VCaP (cell line): ENCODE measurements around the gene CTAGE1.
"Not testable (repeated sequence)": the region's sequence is repeated elsewhere in the genome, so short reads cannot be mapped to it uniquely, and the experiment has no call there.

Experiments used
- H3K27ac ChIP-seq: fragments of 450-650 bp; 2 replicates; pipeline ENCODE4 v1.5.1; 2017
- TF ChIP-seq, protein P1 (sequence below): fragments of 450-650 bp; conservative IDR thresholded peaks from 2 replicates; pipeline ENCODE4 v1.5.1; 2017; ENCODE audit warnings: mild to moderate bottlenecking, moderate library complexity

CTAGE1 gene

DNA sequence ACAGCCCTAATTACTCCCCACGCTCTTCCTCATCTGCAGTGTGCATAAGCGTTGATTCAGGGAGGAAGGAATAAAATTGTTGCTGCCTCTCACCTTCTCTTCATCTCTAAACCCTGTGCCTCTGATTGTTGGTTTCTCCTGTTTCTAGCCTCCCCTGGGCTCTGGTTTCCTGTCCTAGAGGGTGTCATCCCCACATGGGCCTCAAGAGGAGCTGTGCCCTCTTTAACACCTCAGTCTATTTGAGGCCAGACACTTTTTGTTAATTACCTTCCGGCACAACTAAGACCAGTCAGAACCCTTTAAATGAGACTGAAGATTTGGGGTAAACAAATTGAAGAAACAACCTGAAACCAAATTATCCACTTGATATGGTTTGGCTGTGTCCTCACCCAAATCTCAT, 9.7 kb downstream of the CTAGE1 start:
- TF ChIP-seq, protein P1, sequence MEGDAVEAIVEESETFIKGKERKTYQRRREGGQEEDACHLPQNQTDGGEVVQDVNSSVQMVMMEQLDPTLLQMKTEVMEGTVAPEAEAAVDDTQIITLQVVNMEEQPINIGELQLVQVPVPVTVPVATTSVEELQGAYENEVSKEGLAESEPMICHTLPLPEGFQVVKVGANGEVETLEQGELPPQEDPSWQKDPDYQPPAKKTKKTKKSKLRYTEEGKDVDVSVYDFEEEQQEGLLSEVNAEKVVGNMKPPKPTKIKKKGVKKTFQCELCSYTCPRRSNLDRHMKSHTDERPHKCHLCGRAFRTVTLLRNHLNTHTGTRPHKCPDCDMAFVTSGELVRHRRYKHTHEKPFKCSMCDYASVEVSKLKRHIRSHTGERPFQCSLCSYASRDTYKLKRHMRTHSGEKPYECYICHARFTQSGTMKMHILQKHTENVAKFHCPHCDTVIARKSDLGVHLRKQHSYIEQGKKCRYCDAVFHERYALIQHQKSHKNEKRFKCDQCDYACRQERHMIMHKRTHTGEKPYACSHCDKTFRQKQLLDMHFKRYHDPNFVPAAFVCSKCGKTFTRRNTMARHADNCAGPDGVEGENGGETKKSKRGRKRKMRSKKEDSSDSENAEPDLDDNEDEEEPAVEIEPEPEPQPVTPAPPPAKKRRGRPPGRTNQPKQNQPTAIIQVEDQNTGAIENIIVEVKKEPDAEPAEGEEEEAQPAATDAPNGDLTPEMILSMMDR = no peak
- H3K27ac ChIP-seq = no peak overlapping the region

DNA sequence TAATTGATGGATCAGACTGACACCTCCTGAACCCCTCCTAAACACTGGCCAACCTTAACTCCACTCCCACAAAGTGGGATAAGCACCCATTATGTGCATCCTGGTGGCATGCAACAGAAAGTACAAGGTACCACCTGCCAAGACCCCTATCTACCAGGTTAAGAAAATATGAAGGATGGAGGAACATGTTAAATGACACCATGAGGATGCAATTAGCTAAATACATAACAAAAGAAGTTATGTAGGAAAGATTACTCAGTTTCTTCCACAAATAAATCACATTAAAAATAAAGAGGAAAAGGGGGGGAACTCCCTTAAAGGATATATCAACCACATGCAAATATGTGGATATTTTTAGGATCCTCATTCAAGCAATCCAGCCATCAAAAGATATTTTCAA, 12.6 kb downstream of the CTAGE1 start:
- no peak overlapping the region for H3K27ac ChIP-seq
- TF ChIP-seq, protein P1 = no peak

DNA sequence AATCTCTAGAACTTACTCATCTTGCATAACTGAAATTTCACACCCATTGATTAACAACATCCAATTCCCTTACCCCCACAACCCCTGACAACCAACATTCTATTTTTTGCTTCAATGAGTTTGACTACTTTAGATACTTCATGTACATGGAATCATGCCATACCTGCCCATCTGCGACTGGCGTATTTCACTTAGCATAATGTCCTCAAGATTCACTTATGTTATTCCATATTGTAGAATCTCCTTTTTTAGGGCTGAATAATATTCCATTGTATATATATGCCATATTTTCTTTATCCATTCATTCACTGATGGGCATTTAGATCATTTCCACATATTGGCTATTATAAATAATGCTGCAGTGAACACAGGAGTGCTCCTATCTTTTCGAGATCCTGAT, 13.8 kb downstream of the CTAGE1 start:
- TF ChIP-seq, protein P1 = no peak

DNA sequence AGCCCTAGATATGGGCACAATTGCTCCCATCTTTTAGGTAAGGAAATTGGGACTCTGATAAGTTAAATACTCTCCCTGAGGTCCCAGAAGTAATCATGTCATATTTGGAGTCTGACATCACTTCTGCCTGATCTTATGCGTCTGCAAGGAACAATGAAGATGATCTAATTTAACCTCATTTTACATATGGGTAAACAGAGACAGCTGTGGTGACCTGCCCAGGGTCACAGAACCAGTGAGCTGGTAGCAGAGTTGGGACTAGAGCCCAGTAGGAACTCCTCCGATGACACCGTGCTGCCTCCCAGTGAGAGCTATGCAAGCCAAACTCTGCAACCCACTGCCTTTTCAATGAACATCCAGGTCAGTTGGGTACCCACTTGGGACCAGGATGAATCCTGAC, 17.8 kb downstream of the CTAGE1 start:
- TF ChIP-seq, protein P1 = no peak
- no peak overlapping the region for H3K27ac ChIP-seq

More for the DNA sequence above, 13.8 kb downstream of the CTAGE1 start:
- no peak overlapping the region for H3K27ac ChIP-seq

DNA sequence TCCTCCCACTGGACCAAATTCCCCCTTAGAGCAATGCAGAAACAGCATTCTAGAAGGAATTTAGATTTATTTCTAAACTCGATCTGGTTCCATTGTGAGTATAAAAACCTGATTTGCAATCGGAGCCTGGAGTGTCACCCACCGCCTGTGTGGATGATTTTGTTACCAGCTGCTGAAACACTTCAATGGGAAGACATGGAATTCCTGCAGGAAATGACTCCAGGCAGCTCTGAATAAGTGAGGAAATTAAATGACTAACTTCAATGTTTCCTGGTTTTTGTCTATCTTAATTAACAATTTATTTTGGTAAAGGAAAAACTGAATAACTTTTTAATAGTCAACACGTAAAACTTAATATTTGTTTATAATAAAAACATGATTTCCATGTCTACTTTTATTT, 19.3 kb downstream of the CTAGE1 start:
- TF ChIP-seq, protein P1 = no peak
- no peak overlapping the region for H3K27ac ChIP-seq

DNA sequence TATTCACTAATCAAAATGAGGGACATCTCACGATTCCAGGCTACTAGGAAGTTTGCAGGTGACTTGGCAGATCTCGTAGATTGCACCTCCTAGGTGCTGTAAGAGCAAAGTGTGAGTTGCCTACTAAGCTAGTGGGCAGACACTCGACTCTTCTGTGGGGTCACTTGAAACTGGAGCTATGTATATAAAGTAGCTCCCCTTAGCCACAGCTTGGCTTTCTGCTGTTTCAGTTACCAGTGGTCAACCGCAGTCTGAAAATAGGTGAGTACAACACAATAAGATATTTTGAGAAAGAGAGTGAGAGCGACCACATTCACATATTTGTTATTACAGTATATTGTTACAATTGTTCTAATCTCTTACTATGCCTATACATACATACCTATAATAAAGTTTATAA, 23.3 kb downstream of the CTAGE1 start:
- H3K27ac ChIP-seq = no peak overlapping the region
- TF ChIP-seq, protein P1 = no peak

DNA sequence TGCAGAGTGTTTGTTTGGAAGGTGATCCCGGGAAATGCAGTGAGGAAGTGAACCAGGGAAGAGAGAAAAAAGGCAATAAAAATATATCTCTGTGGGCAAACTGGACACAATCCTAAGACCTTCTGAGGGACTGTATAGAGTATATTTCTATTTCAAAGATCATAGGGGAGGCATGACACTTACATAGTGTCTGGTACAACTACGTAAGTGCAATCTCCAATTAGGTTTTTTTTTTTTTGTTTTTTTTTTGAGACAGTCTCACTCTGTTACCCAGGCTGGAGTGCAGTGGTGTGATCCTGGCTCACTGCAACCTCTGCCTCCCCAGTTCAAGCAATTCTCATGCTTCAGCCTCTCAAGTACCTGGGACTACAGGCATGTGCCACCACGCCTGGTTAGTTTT, 24.6 kb downstream of the CTAGE1 start:
- H3K27ac ChIP-seq = not testable (repeated sequence)

DNA sequence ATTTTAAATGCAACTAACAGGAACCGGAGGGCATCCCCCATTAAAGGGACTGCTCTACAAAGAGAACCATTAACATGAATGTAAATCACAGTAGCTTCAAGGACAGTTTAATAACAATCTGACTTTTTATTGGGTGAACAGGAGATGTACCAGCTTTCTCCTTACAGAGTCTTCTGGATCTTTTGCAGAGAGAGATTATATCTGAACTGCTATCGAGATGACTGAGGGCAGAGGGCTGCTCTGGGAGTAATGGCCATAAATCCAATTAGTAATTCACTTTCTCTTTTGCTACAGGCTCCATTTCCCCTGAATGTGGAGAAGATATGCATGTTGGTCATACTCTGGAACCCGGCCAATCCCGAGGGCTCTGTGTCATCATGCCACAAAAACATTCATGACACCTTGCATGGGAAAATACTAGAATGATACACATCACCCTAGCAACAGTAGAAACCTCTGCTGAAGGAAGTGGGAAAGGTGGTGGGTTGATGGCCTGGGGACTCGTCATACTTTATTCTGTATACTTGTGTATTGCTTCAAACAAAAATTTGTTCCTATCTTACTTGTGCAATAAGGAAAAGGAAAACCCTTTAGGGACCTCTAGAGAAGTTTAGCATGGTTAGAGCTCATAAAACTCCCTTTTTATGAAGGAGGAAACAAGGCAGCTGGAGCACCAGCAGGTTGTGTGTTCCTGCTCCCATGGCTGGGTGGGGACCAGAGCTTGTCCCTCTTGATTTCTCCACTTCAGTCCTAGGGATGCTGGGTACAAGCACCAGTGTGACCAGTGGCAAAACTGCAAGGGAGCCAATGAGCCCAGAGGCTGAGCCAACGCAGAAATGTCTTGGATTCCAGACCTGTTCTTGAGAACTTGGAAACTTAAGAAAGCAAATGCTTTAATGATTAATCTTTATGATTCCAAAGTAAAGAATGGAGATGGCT, 26.0 kb downstream of the CTAGE1 start:
- no peak overlapping the region; the same call in 1 of the 2 replicates for H3K27ac ChIP-seq
- TF ChIP-seq, protein P1 = no peak
